Tibial nerve (tissue), 4 donors: Measurements from ENCODE around the gene CHRNA10.

ENCODE experiments used
- EP300 ChIP-seq, 2 donors: sonication (generic); formaldehyde crosslinking; IDR thresholded peaks; one replicate each; pipeline ENCODE4 v1.6.1; 2017; ENCODE audit warnings: antibody characterized with exemption in 2 of 2, mild to moderate bottlenecking in 1 of 2
- POLR2A ChIP-seq, 2 donors: fragments of 450-650 bp; IDR thresholded peaks; one replicate each; pipeline ENCODE4 v1.6.1; 2017; ENCODE audit warnings: antibody characterized with exemption in 2 of 2, mild to moderate bottlenecking in 2 of 2, moderate library complexity in 2 of 2
- TF ChIP-seq, protein P1 (sequence below), 5 experiments: fragments of 200-600 bp in 3 of 5; fragments of 450-650 bp in 2 of 5; sonication (generic) in 3 of 5; IDR thresholded peaks; one replicate each; pipeline ENCODE4 v1.5.1; 2016 to 2019; ENCODE audit warnings: antibody characterized with exemption in 5 of 5, mild to moderate bottlenecking in 3 of 5, moderate library complexity in 2 of 5

DNA sequence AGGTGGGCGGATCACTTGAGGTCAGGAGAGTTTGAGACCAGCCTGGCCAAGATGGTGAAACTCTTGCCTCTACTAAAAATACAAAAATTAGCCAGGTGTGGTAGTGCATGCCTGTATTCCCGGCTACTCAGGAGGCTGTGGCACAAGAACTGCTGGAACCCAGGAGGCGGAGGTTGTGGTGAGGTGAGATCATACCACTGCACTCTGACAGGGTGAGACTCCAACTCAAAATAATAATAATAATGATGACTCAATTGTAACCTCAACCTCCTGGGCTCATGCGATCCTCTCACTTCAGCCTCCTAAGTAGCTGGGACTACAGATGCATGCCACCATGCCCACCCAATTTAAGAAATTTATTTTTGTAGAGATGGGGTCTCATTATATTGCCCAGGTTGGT, 15.6 kb upstream of the CHRNA10 start:
- TF ChIP-seq, protein P1, sequence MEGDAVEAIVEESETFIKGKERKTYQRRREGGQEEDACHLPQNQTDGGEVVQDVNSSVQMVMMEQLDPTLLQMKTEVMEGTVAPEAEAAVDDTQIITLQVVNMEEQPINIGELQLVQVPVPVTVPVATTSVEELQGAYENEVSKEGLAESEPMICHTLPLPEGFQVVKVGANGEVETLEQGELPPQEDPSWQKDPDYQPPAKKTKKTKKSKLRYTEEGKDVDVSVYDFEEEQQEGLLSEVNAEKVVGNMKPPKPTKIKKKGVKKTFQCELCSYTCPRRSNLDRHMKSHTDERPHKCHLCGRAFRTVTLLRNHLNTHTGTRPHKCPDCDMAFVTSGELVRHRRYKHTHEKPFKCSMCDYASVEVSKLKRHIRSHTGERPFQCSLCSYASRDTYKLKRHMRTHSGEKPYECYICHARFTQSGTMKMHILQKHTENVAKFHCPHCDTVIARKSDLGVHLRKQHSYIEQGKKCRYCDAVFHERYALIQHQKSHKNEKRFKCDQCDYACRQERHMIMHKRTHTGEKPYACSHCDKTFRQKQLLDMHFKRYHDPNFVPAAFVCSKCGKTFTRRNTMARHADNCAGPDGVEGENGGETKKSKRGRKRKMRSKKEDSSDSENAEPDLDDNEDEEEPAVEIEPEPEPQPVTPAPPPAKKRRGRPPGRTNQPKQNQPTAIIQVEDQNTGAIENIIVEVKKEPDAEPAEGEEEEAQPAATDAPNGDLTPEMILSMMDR (IDR thresholded peaks at IDR 0.05) = no peak
- TF ChIP-seq POLR2A (IDR thresholded peaks at IDR 0.05) (no peak), EP300 (IDR thresholded peaks at IDR 0.05) (no peak)
